Activated CD8-positive, alpha-beta memory T cell treated with anti-CD3 and anti-CD28 coated beads, Interleukin-2, amount 10 ng/mL, durations not matched to agents 7 days and 5 days (primary cell): ENCODE results near the gene ZBTB20. TPM values are rescaled to one million over a fixed set of nuclear protein-coding genes. Genes with fewer than 3 reads are reported as not detected.

ENCODE experiments used
- ATAC-seq: fragments of 150-1000 bp; cut with Tn5 transposase; one replicate; pipeline ENCODE4 v1.10.0; 2021; ENCODE audit warnings: moderate library complexity
- CTCF ChIA-PET: fragments of 350-600 bp; sonication (Branson Sonifier 250); formaldehyde crosslinking; loops from one replicate; lab custom pipeline; 2021; ENCODE audit warnings: antibody characterized with exemption; lab: Charles Lee
- DNase-seq: peaks from one replicate; pipeline ENCODE4 v3.0.0-alpha.2; 2020
- H3K27ac Mint-ChIP-seq: one replicate; pipeline ENCODE4 v1.8.0; 2021; ENCODE audit warnings: mild to moderate bottlenecking, mixed read lengths
- H3K27me3 Mint-ChIP-seq: one replicate; pipeline ENCODE4 v1.8.0; 2021; ENCODE audit warnings: mixed read lengths
- H3K36me3 Mint-ChIP-seq: one replicate; pipeline ENCODE4 v1.8.0; 2021; ENCODE audit warnings: mild to moderate bottlenecking, mixed read lengths
- H3K4me1 Mint-ChIP-seq: one replicate; pipeline ENCODE4 v1.8.0; 2021; ENCODE audit warnings: mixed read lengths
- H3K4me3 Mint-ChIP-seq: one replicate; pipeline ENCODE4 v1.8.0; 2021; ENCODE audit warnings: mild to moderate bottlenecking, moderate library complexity, mixed read lengths
- H3K9me3 Mint-ChIP-seq: one replicate; pipeline ENCODE4 v1.8.0; 2022; ENCODE audit warnings: low read depth, mixed read lengths
- total RNA-seq, 2 experiments: library from RNA; stranded (reverse); gene quantifications; one replicate each; pipeline ENCODE4 v1.2.3, GENCODE V29; 2021

The ZBTB20 gene
- total RNA-seq, 2 experiments from 2014 or later = 5.6 to 10.2 TPM

DNA sequence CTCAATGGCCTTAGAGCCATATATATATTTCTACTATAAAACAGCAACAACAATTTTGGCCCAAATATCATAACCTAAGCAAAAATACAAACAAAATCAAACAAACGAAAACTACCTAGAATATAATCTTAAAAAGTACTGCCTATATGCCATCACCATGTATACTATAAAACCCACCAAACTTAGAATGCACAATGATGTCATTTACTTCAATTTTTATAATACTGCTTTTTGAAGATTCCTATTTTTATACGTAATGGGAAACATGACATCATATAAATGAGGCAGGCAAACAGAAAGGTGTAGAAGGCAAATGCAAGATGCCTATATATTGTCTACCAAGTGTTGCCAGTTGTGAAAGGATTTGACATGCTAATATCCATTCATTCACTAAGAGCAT lies 550.9 kb downstream of the ZBTB20 start:
- H3K27me3 Mint-ChIP-seq = no peaks in the 10 kb centered on the region
- CTCF ChIA-PET = no interaction called here
- no peak for DNase-seq
- no peak for ATAC-seq
- H3K27ac Mint-ChIP-seq = no peak overlapping the region
- H3K9me3 Mint-ChIP-seq = no peaks in the 10 kb centered on the region
- no peak overlapping the region for H3K4me3 Mint-ChIP-seq
- no peaks in the 10 kb centered on the region for H3K4me1 Mint-ChIP-seq
- H3K36me3 Mint-ChIP-seq = no peaks in the 10 kb centered on the region

DNA sequence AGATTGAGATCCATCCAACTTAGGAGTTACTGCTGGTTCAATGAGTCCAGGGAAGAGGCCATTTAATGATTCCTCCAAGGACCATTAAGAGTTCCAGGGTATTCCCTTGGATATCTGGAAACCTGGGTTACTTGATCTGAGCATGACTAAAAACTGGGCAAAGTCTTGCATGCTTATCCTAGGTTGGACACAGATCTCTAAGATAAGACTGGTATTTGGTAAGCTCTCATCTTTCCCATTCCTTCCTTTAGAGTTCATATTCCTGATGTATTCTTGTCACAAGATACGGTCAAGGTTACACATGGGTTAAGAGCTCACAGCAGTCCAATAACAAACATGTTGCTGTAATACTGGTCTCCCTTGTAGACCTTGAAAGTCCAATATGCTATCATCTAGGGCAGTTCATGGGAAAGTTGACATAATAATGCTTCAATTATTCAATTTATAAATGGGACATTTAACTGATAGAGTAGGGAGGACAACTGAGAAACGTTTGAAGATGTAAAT lies 551.5 kb downstream of the ZBTB20 start:
- Mint-ChIP-seq H3K4me1 (no peaks in the 10 kb centered on the region), H3K4me3 (no peak overlapping the region), H3K27ac (no peak overlapping the region), H3K9me3 (no peaks in the 10 kb centered on the region), H3K27me3 (no peaks in the 10 kb centered on the region), H3K36me3 (no peaks in the 10 kb centered on the region)
- ATAC-seq (no peak), DNase-seq (no peak)
- CTCF ChIA-PET = interaction anchor here (0.6 kb wide), 1 partner anchor 211 kb away, joined by 4 read pairs; no protein-coding TSS in a partner anchor

- ATAC-seq (no peak), DNase-seq (no peak)
- CTCF ChIA-PET = interaction anchor here (1.0 kb wide), 1 partner anchor 20 kb away, joined by 3 read pairs; no protein-coding TSS in a partner anchor
- Mint-ChIP-seq H3K27me3 (no peaks in the 10 kb centered on the region), H3K9me3 (no peaks in the 10 kb centered on the region), H3K4me1 (no peaks in the 10 kb centered on the region), H3K4me3 (no peak overlapping the region), H3K27ac (no peak overlapping the region), H3K36me3 (no peaks in the 10 kb centered on the region)
Observed at GRCh38 chr3:114590309-114591047, 556.6 kb downstream of the ZBTB20 start.

DNA sequence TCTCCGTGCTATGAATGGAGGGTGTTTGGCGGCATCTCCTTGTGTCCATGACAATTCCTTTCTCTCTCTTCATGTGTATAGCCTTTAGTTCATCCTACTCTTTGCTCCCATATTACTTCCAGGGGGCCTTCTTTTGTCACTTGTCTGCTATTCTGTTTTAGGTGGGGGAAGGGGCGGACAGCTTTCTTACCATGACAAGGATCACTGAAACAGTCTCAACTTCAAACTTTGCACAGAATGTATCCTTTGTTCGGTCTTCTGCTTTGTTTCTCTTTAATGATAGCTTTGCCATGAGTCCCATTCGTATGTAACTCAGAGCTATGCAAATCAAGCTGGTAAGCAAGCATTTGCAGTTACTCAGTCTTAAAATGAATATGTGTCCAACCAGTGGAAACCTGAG lies 559.1 kb downstream of the ZBTB20 start:
- DNase-seq (no peak), ATAC-seq (no peak)
- H3K4me3 Mint-ChIP-seq = no peak overlapping the region
- no peaks in the 10 kb centered on the region for H3K36me3 Mint-ChIP-seq
- no peaks in the 10 kb centered on the region for H3K27me3 Mint-ChIP-seq
- H3K9me3 Mint-ChIP-seq = no peaks in the 10 kb centered on the region
- H3K4me1 Mint-ChIP-seq = peaks cover 8% of the 10 kb centered on the region
- CTCF ChIA-PET = no interaction called here
- no peak overlapping the region for H3K27ac Mint-ChIP-seq

DNA sequence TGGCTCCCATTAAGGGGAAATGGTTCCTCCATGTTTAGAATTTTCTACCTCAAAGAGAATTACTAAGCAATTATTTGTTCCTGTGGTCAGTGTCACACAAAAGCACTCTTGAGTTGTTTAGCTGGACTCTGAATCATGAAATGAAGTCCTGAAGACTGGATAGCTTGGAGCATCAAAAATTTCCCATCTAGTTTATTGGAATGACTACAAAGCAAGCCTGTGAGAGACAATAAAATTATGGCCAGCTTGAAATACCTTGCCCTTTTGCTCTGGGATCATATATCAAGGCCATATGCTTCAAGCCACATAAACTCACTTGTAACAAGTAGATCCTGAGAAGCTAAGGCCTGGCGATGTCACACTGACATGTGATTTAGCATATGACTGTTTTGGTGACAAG lies 561.0 kb downstream of the ZBTB20 start:
- CTCF ChIA-PET = no interaction called here
- Mint-ChIP-seq H3K27me3 (no peaks in the 10 kb centered on the region), H3K9me3 (no peaks in the 10 kb centered on the region)

GRCh38 chr3:114585687-114586086 lies 561.4 kb downstream of the ZBTB20 start:
- DNase-seq (no peak), ATAC-seq (no peak)
- Mint-ChIP-seq H3K27me3 (no peaks in the 10 kb centered on the region), H3K4me3 (no peak overlapping the region), H3K9me3 (no peaks in the 10 kb centered on the region), H3K27ac (no peak overlapping the region), H3K36me3 (no peaks in the 10 kb centered on the region), H3K4me1 (peaks cover 14% of the 10 kb centered on the region)
- CTCF ChIA-PET = no interaction called here

More for the DNA sequence above, 561.0 kb downstream of the ZBTB20 start:
- no peak overlapping the region for H3K27ac Mint-ChIP-seq
- H3K4me3 Mint-ChIP-seq = no peak overlapping the region
- no peaks in the 10 kb centered on the region for H3K36me3 Mint-ChIP-seq
- no peak for DNase-seq
- H3K4me1 Mint-ChIP-seq = peaks cover 14% of the 10 kb centered on the region
- no peak for ATAC-seq

DNA sequence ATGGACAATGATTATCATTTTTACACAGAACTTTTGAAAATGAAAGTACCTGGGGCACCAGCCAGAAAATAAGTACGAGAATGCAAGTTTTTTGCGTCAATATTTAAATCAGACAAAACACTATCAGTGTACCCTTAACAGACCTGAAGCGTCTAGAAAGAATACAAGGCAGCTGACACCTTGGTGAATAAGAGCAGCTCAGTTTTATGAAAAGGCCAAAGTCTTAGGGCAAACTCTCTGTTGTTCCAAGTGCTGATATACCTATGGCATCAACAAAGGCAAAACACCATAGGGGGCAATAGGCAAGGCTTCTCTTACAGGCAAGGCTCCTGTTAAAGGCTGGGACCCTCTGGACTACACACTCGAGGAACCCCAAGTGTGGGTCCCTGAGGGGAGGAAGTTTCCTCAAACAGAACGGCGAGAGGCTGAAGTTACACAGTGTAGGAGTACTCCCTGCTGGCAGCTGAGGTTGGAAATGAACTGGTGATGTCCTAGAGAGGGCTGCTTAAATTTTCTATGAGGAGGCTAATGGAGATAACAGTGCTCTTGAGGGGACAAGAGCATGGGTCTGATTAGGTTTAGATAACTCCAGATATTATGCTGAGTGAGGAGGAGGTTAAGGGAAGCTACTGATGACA lies 562.2 kb downstream of the ZBTB20 start:
- CTCF ChIA-PET = interaction anchor here (1.2 kb wide), 1 partner anchor 9 kb away, joined by 3 read pairs; no protein-coding TSS in a partner anchor
- H3K27ac Mint-ChIP-seq = no peak overlapping the region
- H3K4me3 Mint-ChIP-seq = no peak overlapping the region
- no peaks in the 10 kb centered on the region for H3K27me3 Mint-ChIP-seq
- H3K4me1 Mint-ChIP-seq = peaks cover 14% of the 10 kb centered on the region
- no peaks in the 10 kb centered on the region for H3K36me3 Mint-ChIP-seq
- ATAC-seq (no peak), DNase-seq (no peak)
- no peaks in the 10 kb centered on the region for H3K9me3 Mint-ChIP-seq

- DNase-seq (no peak), ATAC-seq (peak; percentile 16)
- no peaks in the 10 kb centered on the region for H3K36me3 Mint-ChIP-seq
- no peaks in the 10 kb centered on the region for H3K9me3 Mint-ChIP-seq
- peaks cover 14% of the 10 kb centered on the region for H3K4me1 Mint-ChIP-seq
- no peak overlapping the region for H3K4me3 Mint-ChIP-seq
- CTCF ChIA-PET = no interaction called here
- H3K27ac Mint-ChIP-seq = no peak overlapping the region
- no peaks in the 10 kb centered on the region for H3K27me3 Mint-ChIP-seq
Observed at GRCh38 chr3:114582929-114583328, 564.2 kb downstream of the ZBTB20 start.

GRCh38 chr3:114572364-114573062 lies 574.6 kb downstream of the ZBTB20 start:
- H3K4me3 Mint-ChIP-seq = no peak overlapping the region

GRCh38 chr3:114571363-114571762 lies 575.7 kb downstream of the ZBTB20 start:
- no peak for ATAC-seq
- no peaks in the 10 kb centered on the region for H3K36me3 Mint-ChIP-seq
- no peaks in the 10 kb centered on the region for H3K27me3 Mint-ChIP-seq
- no peak for DNase-seq
- H3K9me3 Mint-ChIP-seq = no peaks in the 10 kb centered on the region
- CTCF ChIA-PET = no interaction called here
- H3K27ac Mint-ChIP-seq = no peak overlapping the region
- peaks cover 8% of the 10 kb centered on the region for H3K4me1 Mint-ChIP-seq
- H3K4me3 Mint-ChIP-seq = no peak overlapping the region

More at GRCh38 chr3:114572364-114573062, 574.6 kb downstream of the ZBTB20 start:
- ATAC-seq = no peak
- H3K36me3 Mint-ChIP-seq = no peaks in the 10 kb centered on the region
- DNase-seq = no peak
- H3K4me1 Mint-ChIP-seq = no peaks in the 10 kb centered on the region
- H3K9me3 Mint-ChIP-seq = no peaks in the 10 kb centered on the region
- H3K27me3 Mint-ChIP-seq = no peaks in the 10 kb centered on the region
- CTCF ChIA-PET = no interaction called here
- H3K27ac Mint-ChIP-seq = no peak overlapping the region

DNA sequence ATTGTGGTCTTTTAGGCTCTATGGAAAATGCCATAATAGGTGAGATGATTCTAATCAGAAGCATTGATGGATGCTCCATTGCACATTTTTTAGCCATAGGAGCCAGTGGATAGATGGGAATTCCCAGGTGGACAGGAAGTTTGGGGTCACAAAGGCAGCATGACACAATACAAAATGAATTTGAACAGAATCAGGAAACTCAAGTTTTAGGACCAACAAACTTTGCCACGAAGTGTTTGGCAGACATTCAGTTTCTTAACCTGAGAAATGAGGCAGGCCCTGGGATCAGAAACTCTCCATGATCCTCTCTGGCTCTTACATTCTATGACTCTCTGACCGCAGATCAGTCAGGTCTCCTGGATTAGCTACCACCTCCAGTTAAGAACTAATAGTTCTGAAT lies 577.9 kb downstream of the ZBTB20 start:
- H3K36me3 Mint-ChIP-seq = peaks cover 4% of the 10 kb centered on the region
- CTCF ChIA-PET = no interaction called here
- ATAC-seq = no peak
- no peaks in the 10 kb centered on the region for H3K9me3 Mint-ChIP-seq
- H3K4me1 Mint-ChIP-seq = peaks cover 12% of the 10 kb centered on the region
- DNase-seq = no peak
- H3K4me3 Mint-ChIP-seq = no peak overlapping the region
- H3K27ac Mint-ChIP-seq = no peak overlapping the region
- no peaks in the 10 kb centered on the region for H3K27me3 Mint-ChIP-seq

- DNase-seq = no peak
- Mint-ChIP-seq H3K4me3 (no peak overlapping the region), H3K36me3 (peaks cover 6% of the 10 kb centered on the region), H3K9me3 (no peaks in the 10 kb centered on the region), H3K27me3 (no peaks in the 10 kb centered on the region), H3K4me1 (peaks cover 12% of the 10 kb centered on the region), H3K27ac (no peak overlapping the region)
- ATAC-seq = no peak
- CTCF ChIA-PET = interaction anchor here (1.7 kb wide), 1 partner anchor 472 kb away, joined by 3 read pairs; no protein-coding TSS in a partner anchor
Observed at GRCh38 chr3:114567771-114568170, 579.3 kb downstream of the ZBTB20 start.

DNA sequence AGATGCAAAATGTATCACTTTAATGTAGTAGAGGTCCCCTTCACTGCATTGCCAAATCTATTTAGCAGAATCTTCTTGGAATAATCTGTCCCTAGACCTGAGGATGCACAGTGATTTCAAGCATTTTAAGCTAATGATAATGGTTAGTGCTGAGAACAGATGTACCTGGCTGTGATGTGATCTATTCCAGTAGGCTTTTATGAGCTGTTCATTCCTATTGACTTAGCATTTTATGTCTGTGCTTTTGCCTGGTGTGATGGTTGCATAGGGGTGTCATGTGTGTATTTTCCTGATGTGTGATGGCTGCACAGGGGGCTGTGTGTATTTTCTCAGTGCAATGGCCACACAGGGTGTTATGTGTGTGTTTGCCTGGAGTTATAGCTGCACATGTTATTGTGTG lies 580.3 kb downstream of the ZBTB20 start:
- ATAC-seq (no peak), DNase-seq (no peak)
- H3K36me3 Mint-ChIP-seq = peaks cover 6% of the 10 kb centered on the region
- H3K4me3 Mint-ChIP-seq = no peak overlapping the region
- H3K27ac Mint-ChIP-seq = no peak overlapping the region
- CTCF ChIA-PET = interaction anchor here (1.7 kb wide), 1 partner anchor 473 kb away, joined by 3 read pairs; no protein-coding TSS in a partner anchor
- H3K27me3 Mint-ChIP-seq = no peaks in the 10 kb centered on the region
- H3K4me1 Mint-ChIP-seq = peaks cover 12% of the 10 kb centered on the region
- H3K9me3 Mint-ChIP-seq = no peaks in the 10 kb centered on the region
